Body of pancreas (tissue), 4 donors: ENCODE data around the gene BAZ2B. TPM values are rescaled to one million over a fixed set of nuclear protein-coding genes. Genes with fewer than 3 reads are reported as not detected.

ENCODE experiments used
- ATAC-seq: fragments of 150-250 bp; one replicate; pipeline ENCODE4 v1.9.1; 2016
- DNase-seq, 4 donors: peaks; one replicate each; pipeline ENCODE4 v3.0.0-alpha.2; 2019
- H3K27ac ChIP-seq, 4 donors: fragments of 200-600 bp; sonication (generic); 1 replicate in 3 of 4; 2 replicates in 1 of 4; pipeline versions ENCODE4 v1.5.1 to v1.6.1; 2016 to 2019; ENCODE audit warnings: mild to moderate bottlenecking in 1 of 4, mixed read lengths in 1 of 4, moderate library complexity in 1 of 4
- H3K27me3 ChIP-seq, 2 donors: fragments of 200-600 bp; sonication (generic); one replicate each; pipeline ENCODE4 v1.6.0; 2016; ENCODE audit warnings: mild to moderate bottlenecking in 1 of 2
- H3K36me3 ChIP-seq, 2 donors: fragments of 200-600 bp; sonication (generic); replicated peaks in 1 of 2; 2 replicates each; pipeline ENCODE4 v1.5.1; 2016; ENCODE audit warnings: low read depth in 2 of 2; ENCODE audit not compliant: insufficient read depth in 1 of 2
- H3K4me1 ChIP-seq: fragments of 200-600 bp; sonication (generic); one replicate; pipeline ENCODE4 v1.6.0; 2016
- H3K4me3 ChIP-seq, 2 donors: fragments of 200-600 bp; sonication (generic); 1 replicate in 1 of 2; 2 replicates in 1 of 2; pipeline ENCODE4 v1.5.1; 2016 to 2019
- H3K9me3 ChIP-seq, 3 donors: fragments of 200-600 bp; sonication (generic); 1 replicate in 2 of 3; 2 replicates in 1 of 3; pipeline ENCODE4 v1.5.1; 2016
- CTCF ChIP-seq, 7 experiments: fragments of 450-650 bp in 4 of 7; fragments of 200-600 bp in 3 of 7; sonication (generic) in 3 of 7; IDR thresholded peaks; one replicate each; pipeline ENCODE4 v1.5.1; 2016 to 2019; ENCODE audit warnings: antibody characterized with exemption in 7 of 7
- POLR2A ChIP-seq, 3 donors: fragments of 450-650 bp; IDR thresholded peaks; one replicate each; pipeline ENCODE4 v1.6.1; 2016; ENCODE audit warnings: antibody characterized with exemption in 3 of 3, mild to moderate bottlenecking in 2 of 3
- WGBS, 2 donors: methylation state at CpG; one replicate each; pipeline ENCODE4 v1.1.5; 2017; 5-methylcytosine and 5-hydroxymethylcytosine counted together
- intact Hi-C: fragments of 100-400 bp; cut with DNase I; formaldehyde crosslinking; loops from one replicate; pipeline ENCODE4 v1.15.1; 2023
- total RNA-seq, 2 donors: library from RNA; depleted of rRNA; stranded (reverse); fragments of >200 nt; gene quantifications; one replicate each; pipeline ENCODE4 v1.1.0, GENCODE V29; 2016

Gene BAZ2B
- total RNA-seq, 2 donors from 2014 or later: 62.5 to 104 TPM

GRCh38 chr2:159546716-159547430, 69.5 kb downstream of the BAZ2B start:
- intact Hi-C loops: no loop called here
- no peak overlapping the region for H3K4me3 ChIP-seq
- ATAC-seq (no peak), DNase-seq (no peak)
- TF ChIP-seq CTCF (IDR thresholded peaks at IDR 0.05) (no peak), POLR2A (IDR thresholded peaks at IDR 0.05) (no peak)
- no peaks in the 10 kb centered on the region for H3K4me1 ChIP-seq
- 85 to 87% methylated on average over 3 of the region's 3 CpGs for WGBS, 2 donors
- H3K27ac ChIP-seq: no peak overlapping the region
- H3K27me3 ChIP-seq: no peaks in the 10 kb centered on the region
- no peaks in the 10 kb centered on the region for H3K9me3 ChIP-seq
- peaks cover 0 to 3% of the 10 kb centered on the region in 2 donors for H3K36me3 ChIP-seq

DNA sequence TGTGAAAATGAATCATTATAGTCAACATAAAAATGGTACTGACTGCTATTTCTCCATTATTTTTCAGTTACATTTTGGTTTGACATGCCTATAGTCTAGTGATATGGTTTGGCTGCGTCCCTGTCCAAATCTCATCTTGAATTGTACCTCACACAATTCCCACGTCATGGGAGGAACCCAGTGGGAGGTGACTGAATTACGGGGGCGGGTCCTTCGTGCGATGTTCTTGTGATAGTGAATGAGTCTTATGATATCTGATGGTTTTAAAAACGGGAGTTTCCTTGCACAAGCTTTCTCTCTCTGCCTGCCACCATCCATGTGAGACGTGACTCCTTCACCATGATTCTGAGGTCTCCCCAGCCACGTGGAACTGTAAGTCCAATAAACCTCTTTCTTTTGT, 70.3 kb downstream of the BAZ2B start:
- no peaks in the 10 kb centered on the region for H3K4me1 ChIP-seq
- intact Hi-C loops: no loop called here
- no peak for TF ChIP-seq CTCF (IDR thresholded peaks at IDR 0.05)
- no peak for TF ChIP-seq POLR2A (IDR thresholded peaks at IDR 0.05)
- H3K9me3 ChIP-seq: no peaks in the 10 kb centered on the region
- no peak overlapping the region for H3K4me3 ChIP-seq
- ATAC-seq (no peak), DNase-seq (no peak)
- WGBS, 2 donors: 73 to 94% methylated on average over 9 of the region's 9 CpGs
- no peak overlapping the region for H3K27ac ChIP-seq
- peaks cover 0 to 3% of the 10 kb centered on the region in 2 donors for H3K36me3 ChIP-seq
- H3K27me3 ChIP-seq: no peaks in the 10 kb centered on the region

DNA sequence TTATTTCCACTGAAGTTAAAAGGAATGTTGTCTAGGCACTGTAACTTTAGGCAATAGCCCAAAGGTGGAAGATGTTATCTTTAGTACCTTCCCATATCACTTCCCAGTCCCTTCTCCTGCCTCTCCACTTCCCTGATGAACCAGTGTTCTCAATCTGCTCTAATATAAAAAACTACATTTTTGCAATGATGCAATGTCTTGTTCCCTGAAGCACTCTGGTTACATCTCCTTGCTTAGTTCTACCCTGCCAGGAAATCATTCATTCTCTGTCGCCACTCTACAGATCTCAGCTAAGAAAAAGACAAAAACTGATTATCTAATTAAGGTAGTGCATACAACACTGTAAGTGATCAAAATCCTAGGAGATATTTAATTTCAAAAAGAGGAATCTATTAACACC, 71.3 kb downstream of the BAZ2B start:
- intact Hi-C loops: no loop called here
- Histone ChIP-seq H3K9me3 (no peaks in the 10 kb centered on the region), H3K27ac (no peak overlapping the region), H3K36me3 (peaks cover 0 to 3% of the 10 kb centered on the region in 2 donors), H3K27me3 (no peaks in the 10 kb centered on the region), H3K4me3 (no peak overlapping the region), H3K4me1 (no peaks in the 10 kb centered on the region)
- no peak for ATAC-seq
- whole genome bisulfite sequencing, 2 donors: 83 to 94% methylated on average over 1 of the region's 1 CpG
- DNase-seq: no peak
- TF ChIP-seq CTCF (IDR thresholded peaks at IDR 0.05) (no peak), POLR2A (IDR thresholded peaks at IDR 0.05) (no peak)

GRCh38 chr2:159542101-159542500, 74.2 kb downstream of the BAZ2B start:
- no peak overlapping the region for H3K4me3 ChIP-seq
- no peak for ATAC-seq
- H3K9me3 ChIP-seq: no peaks in the 10 kb centered on the region
- no peak overlapping the region for H3K27ac ChIP-seq
- no peak for TF ChIP-seq POLR2A (IDR thresholded peaks at IDR 0.05)
- TF ChIP-seq CTCF (IDR thresholded peaks at IDR 0.05): no peak
- H3K4me1 ChIP-seq: no peaks in the 10 kb centered on the region
- intact Hi-C loops: no loop called here
- no peaks in the 10 kb centered on the region for H3K27me3 ChIP-seq
- H3K36me3 ChIP-seq: peaks cover 0 to 3% of the 10 kb centered on the region in 2 donors
- no peak for DNase-seq

GRCh38 chr2:159539701-159540100, 76.6 kb downstream of the BAZ2B start:
- Histone ChIP-seq H3K27ac (no peak overlapping the region), H3K4me3 (no peak overlapping the region), H3K4me1 (no peaks in the 10 kb centered on the region), H3K27me3 (no peaks in the 10 kb centered on the region), H3K36me3 (peaks cover 0 to 3% of the 10 kb centered on the region in 2 donors), H3K9me3 (no peaks in the 10 kb centered on the region)
- WGBS, 2 donors: 75 to 95% methylated on average over 1 of the region's 1 CpG
- no peak for TF ChIP-seq CTCF (IDR thresholded peaks at IDR 0.05)
- no peak for TF ChIP-seq POLR2A (IDR thresholded peaks at IDR 0.05)
- DNase-seq: no peak
- intact Hi-C loops: no loop called here
- ATAC-seq: no peak
